Astrocyte (in vitro differentiated cells and primary cell): ENCODE data around the gene KPNA4.

ENCODE experiments used
- CTCF ChIP-seq: IDR thresholded peaks from 2 replicates; pipeline ENCODE4 v1.5.1; 2011; ENCODE audit warnings: low read depth, mild to moderate bottlenecking, inconsistent platforms, low read length, moderate library complexity; ENCODE audit not compliant: insufficient read depth
- EZH2 ChIP-seq: IDR thresholded peaks from 2 replicates; pipeline ENCODE4 v1.6.1; 2012; ENCODE audit warnings: mild to moderate bottlenecking, low read length, inconsistent platforms; ENCODE audit not compliant: insufficient read depth

GRCh38 chr3:160450846-160451245 lies 114.5 kb downstream of the KPNA4 start:
- TF ChIP-seq CTCF (peak; percentile 9), EZH2 (no peak)
